Measurements from ENCODE around the gene RAB13.

The RAB13 gene

GRCh38 chr1:153932156-153933131 lies 53.7 kb downstream of the RAB13 start:
- no peak for DNase-seq (ENCODE audit: low spot score)
